CD4-positive, alpha-beta T cell treated with Interleukin-15 for 4 hours (primary cell): ENCODE measurements around the gene CALCB.
"Not testable (repeated sequence)": the region's sequence is repeated elsewhere in the genome, so short reads cannot be mapped to it uniquely, and the experiment has no call there.

Experiments used
- DNase-seq: peaks from one replicate; pipeline ENCODE4 v3.0.0-alpha.2; 2020; ENCODE audit warnings: low spot score

Gene CALCB, protein sequence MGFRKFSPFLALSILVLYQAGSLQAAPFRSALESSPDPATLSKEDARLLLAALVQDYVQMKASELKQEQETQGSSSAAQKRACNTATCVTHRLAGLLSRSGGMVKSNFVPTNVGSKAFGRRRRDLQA

DNA sequence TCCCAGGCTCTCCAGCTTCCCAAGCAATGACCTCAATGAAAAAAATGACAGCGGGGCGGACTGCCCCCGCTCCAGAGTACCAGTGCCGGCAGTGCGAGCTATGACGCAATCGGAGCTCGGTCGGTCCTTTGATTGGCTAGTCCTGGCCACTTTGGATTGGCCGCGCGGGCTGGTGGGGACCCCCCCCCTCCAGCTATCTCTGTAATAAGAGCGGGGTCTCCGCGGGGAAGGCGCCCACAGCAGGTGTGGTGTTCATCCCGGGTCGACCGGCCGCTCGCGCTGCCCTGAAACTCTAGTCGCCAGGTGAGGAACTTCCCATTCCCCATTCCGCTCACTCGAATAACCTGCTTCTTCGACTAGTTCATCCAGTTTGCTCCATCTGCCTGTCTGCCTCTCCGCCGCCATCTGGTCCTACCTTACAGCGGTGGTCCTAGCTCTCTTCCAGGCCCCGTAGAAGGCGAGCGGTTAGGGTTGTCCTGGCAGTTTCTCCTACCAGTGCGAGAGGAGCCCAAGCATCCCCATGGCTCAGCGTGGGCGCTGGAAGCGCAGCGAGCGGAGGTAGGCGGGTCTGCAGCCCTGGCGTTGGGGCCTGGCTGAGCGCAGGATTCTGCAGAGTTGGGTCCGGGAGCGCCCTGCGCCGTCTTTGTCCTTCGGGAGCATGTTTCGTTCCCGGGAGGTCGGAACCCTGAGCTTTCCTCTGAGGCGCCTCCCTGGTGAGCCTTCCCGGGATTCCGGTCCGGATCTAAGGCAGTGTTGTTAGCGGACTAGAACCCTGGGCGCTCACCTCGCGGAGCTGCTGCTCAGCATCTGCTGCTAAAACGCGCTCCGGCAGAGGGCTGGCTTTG lies at the start of gene CALCB:
TSS of gene CALCB (plus strand) at position 233 of the 845 bp plus-strand sequence. CDS start 1,126 bp downstream, outside the sequence.
- DNase-seq = no peak

DNA sequence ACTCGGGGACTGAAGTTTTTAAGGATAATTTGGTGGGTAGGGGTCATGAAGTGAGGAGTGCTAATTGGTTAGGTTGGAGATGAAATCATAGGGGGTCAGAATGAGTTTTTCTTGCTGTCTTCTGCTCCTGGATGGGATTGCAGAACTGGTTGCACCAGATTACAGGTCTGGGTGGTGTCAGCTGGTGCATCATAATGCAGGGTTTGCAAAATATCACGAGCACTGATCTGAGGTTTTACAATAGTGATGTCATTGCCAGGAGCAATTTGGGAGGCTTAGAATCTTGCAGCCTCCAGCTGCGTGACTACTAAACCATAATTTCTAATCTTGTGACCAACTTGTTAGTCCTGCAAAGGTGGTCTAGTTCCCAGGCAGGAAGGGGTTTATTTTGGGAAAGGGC lies 46.4 kb upstream of the CALCB start:
- DNase-seq = no peak

DNA sequence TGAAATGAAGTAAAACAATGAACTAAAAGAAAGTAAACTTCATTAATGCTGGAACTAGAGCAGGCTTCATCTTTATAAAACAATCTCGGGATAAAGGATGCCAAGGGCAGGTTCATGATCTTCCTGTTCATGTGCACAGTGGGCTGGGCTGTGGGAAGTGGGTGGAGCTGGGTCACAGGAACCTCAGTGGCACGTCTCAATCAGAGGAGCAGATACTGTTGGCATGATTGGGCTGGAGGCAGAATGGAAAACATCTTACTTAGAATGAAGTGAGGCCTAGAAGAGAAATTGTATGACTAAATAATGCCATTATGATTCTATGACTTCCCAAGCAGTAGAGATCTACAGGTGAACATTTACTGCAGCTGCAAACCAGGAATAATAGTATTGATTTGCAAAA lies 45.4 kb upstream of the CALCB start:
- DNase-seq = no peak

DNA sequence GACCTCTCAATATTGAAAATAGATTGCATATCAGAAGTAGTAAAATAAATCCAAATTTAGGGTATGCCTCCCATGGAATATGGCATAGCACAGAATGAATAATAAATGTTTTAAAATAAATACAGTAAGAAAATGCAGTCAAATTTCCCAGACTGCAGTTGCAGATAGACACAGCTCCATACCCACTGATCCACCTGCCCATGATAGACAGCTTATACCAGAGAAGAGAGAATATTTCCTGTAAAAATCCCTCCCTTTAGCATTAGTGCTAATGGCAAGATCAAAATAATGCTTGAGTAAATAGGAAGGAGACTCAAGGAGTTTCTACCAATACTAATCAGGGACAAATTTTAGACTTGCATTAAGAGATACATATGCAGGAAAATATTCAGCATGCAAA lies 45.0 kb upstream of the CALCB start:
- no peak for DNase-seq

DNA sequence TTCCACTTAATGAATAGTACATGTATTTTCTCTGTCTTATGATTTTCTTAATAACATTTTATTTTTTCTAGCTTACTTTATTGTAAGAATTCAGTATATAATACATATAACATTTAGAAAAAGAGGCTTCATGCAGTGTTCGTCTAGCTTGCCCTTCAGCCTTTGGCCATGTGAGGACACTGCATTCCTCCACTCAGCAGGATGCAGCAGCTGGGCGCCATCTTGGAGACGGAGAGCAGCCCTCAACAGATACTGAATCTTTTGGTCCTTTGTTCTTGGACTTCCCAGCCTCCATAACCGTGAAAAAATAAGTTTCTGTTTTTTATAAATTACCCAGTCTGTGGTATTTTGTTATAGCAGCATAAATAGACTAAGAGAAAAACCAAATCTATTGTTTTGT lies 41.4 kb upstream of the CALCB start:
- not testable (repeated sequence) for DNase-seq

DNA sequence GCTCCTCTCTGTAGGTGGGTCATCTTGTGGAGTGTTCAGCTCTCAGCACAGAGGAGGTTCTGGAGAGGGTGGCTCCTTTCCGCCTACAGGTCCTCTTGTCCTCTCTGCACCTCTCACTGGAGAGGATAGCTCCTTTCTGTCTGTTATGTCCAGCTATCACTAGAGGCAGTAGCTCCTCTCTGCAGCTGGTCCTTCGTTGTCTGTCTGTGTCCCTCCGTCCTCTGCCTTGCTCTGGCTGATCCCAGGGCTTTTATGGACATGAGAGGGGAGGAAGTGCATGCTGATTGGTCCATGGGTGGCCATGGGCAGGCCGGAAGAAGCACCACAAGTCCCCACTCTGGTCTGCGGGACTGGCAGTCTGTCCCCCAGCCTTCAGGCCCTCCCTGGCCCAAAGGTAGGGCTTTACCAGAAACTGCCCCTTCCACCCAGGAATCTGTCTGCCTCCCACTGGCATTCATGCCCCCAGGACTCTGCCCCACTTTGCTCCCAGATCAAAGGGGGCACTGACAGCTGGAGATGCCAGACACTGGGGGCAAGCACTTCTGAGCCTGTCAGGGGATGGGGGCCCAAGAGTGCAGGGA lies 38.6 kb upstream of the CALCB start:
- no peak for DNase-seq

DNA sequence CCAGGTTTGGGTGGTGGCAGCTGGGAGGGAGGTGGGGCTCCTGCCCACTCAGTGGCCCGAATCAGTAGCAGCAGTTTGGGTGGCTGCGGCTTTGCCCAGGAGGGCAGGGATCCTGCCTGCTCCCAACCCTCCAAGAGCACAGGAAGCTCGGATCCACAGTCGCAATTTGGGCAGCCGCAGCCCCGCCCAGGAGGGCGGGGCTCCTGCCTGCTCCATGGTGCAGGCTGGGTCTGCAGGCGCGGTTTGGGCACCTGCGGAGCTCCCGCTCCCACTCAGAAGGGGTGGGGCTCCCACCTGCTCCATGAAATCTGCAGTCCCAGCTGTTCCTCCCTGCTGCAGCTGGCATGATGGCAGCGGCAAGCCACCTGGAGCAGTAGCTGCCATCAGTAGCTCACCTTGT lies 38.1 kb upstream of the CALCB start:
- DNase-seq = no peak

DNA sequence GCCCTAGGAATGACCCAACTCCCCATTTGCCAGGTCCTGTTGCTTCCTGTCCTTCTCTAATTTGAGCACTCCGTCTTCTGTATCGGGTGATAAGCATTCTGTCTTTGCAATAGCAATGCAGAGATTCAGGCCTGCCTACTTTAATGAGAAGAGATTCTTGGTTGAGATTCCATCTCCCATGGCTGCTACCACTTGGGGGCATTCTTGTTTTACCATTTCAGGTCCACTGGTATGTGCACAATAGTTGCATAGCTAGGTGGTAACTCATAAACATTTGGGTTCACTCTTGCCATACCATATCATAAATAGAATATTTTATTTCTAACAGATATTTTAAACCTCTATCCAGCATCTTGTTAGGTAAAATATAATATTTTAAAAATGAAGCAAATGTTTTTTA lies 34.4 kb upstream of the CALCB start:
- DNase-seq = no peak

DNA sequence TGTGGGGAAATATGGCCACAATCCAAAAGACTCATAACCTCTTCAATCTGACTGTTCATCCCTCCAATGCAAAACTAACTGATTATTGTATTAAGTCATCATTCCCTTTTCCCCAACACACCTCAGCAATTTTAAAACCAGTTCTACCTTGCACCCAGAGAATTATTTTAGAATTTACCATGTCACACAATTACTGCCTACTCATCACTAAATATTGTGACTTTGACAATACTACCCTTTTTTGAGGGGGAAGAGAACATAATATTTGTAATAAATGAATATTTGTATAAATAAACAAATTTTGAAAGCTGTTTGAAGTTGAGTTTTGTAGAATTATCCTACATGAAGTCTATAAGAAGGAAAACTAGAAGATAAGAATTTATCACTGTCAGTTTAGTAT lies 28.2 kb upstream of the CALCB start:
- no peak for DNase-seq

DNA sequence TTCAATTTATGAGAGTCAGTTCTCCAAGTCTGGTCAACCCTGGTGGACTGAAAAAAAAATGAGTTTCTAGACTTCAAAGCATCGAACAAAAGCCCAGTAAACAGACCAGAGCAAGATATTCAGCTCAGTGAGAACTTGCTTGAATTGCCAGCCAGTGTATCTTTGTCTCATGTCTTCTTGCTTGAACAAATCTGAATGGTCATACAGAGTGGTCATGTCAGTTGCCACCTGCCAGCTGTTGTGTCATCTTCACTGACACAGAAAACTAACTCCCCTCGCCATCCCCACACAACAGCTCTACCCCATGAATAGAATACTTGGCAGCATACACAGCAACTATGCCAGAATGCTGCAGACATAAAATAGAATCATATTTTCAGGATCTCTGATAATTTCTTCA lies 27.5 kb upstream of the CALCB start:
- DNase-seq = no peak

DNA sequence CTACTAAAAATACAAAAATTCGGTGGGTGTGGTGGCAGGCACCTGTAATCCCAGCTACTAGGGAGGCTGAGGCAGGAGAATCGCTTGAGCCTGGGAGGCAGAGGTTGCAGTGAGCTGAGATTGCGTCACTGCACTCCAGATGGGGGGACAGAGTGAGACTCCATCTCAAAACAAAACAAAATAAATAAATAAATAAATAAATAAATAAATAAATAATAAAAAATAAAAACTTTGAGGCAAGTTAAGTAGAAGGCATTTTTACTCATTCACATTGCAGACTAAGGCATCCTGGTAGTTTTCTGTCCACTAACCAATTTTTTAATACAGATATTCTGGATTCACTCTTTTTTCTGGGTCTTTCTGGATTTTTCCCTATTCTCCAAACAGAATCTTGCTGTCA lies 26.7 kb upstream of the CALCB start:
- DNase-seq = not testable (repeated sequence)

DNA sequence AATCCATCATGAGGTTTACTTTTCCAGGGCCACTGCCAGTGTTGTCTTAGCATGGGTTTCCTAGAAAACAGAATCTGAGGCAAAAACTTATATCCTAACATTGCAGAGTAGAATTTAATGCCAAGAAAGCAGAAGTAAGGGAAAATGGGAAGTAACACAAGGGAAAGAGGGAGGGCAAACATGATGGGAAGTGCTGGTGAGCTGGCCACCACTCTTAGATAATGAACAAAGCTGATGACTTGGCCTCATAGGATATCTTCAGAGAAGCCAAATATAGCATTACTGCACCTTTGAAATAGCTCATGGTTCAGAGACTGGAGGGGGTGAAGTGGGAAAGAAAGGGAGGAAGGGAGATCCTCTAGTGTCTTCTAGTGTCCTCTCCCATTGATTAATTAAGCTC lies 24.8 kb upstream of the CALCB start:
- DNase-seq = no peak

DNA sequence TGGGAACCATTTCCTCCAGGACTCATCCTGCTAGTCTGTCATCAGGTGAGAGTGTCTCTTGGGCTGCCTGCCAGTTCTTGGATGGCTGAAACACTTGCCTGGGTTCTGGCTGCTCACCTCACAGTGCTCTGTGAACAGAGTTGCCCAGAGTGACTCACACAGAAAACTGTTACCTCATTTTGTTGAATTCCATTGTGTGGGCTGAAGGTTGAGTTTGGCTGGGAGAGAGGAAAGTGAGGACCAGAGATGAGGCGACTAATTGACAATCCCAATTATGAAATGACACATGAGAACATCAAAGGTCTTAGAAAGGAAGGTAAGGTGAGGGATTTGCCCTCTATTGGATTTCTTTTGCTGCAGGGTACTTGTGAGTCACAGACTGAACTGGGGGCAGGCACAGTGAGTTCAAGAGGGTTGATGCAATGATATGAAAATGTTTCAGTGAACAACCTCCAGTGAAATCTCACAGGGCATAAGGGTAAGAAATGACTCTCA lies 20.2 kb upstream of the CALCB start:
- no peak for DNase-seq

DNA sequence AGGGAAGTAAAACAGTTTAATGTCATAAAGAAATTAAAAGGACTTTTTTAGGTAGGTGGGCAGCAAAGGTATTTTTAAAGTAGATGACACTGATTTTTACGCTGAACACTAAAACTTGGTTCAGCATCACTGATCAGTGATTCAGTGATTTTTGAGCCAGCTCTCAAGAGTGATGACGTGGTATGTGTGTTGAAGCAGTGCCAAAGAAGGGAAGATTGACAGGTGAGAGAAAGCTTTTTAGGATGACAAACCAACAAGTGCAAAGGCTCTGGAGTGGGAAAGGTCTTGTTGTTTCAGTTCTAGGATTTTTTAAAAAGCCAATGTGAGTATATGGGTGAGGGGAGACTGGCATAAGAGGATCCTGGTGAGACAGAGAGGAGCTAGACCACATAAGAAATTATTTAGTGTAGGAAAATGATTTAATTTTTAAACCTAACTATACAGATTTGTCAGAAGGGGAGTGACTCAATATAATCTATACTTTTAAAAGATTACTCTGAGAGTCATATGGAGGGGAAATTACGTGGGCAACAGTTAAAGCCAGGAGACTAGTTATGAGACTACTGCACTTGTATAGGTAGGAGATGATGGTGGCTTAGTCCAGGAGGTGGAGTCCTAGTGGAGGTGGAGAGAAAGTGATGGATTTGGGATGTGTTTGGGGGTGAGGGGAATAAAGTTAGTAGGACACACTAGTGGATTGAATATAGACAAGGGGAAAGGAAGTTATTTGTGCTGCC lies 17.6 kb upstream of the CALCB start:
- DNase-seq = no peak

DNA sequence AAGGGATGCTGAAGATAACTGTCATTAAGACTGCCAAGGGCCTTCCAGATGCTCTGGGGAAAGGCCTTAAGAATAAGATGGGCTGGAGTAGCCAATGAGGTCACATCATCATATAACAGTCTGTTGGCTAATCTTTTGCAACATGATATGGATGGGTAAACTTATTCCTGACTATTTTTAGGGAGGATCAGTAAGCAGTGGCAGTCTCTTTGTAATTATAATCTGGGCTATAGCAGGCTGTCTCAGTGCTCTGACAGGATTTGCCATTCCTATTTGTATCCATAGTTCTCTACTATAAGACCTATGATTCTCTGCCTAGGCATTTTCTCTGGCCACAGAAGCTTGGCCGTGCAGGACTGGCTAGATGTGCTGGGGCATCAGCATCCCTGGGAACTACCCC lies 16.1 kb upstream of the CALCB start:
- DNase-seq = no peak

DNA sequence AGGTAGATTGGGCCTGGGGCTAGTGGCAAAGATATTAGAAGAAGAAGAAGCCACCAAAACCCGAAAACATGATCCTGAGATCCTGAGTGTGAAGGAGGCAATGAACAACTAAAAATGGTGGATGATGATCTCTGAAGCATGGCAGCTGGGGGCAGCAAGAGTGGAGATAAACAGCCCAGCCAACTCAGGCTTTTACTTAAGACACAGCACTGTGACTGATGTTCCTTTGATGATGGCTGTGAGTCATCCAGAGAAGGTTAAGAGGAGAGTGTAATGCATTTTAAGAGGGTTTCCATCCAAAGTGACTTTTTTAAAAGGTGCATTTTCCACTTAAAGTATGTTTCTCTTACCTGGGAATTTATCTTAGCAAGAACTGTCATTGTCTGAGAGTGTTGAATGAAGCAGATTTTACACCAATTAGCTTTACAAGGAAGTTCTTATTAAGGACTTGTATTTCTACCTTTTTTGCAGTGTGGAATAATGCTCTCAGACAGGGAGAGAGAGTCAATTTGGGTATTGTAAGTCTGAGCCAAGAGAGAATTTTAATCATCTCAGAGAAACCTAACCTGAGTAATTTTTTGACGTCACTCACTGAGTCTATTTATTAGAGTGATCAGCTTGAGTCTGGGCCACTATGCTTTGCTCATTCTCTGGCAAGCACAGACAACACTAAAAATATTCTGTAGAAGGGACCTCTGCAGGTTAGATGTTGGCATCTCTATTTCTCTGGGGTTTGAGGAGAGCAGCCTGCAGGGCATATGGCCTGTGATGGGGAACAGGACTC lies 14.1 kb upstream of the CALCB start:
- no peak for DNase-seq

DNA sequence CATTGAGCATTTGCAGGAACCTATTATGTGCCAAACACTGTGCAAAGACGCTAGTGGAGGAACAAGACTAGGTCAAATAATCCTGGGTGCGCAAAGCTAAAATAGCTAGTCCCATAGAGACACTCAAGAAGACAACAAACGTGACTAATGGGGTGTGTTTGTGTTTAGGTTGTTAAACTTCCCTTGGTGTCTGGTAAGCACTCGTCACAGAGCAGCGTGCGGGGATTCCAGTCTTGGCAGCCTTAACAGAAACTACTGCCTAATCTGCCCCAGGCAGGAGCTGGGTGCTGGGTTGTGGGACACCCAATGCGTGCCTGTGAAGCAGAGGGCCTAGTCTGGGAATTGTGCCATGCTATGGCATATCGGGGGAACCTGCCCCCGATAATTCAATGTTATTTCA lies 10.8 kb upstream of the CALCB start:
- no peak for DNase-seq

DNA sequence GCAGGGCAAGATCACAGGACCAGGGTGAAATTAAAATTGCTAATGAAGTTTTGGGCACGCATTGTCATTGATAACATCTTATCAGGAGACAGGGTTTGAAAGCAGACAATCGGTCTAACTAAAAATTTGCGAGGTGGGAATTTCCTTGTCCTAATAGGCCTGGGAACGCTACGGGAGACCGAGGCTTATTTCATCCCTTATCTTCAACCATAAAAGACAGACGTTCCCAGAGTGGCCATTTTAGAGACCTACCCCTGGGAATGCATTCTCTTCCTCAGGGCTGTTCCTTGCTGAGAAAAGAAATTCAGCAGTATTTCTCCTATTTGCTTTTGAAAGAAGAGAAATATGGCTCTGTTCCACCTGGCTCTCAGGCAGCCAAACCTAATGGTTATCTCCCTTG lies 3.6 kb upstream of the CALCB start:
- not testable (repeated sequence) for DNase-seq

DNA sequence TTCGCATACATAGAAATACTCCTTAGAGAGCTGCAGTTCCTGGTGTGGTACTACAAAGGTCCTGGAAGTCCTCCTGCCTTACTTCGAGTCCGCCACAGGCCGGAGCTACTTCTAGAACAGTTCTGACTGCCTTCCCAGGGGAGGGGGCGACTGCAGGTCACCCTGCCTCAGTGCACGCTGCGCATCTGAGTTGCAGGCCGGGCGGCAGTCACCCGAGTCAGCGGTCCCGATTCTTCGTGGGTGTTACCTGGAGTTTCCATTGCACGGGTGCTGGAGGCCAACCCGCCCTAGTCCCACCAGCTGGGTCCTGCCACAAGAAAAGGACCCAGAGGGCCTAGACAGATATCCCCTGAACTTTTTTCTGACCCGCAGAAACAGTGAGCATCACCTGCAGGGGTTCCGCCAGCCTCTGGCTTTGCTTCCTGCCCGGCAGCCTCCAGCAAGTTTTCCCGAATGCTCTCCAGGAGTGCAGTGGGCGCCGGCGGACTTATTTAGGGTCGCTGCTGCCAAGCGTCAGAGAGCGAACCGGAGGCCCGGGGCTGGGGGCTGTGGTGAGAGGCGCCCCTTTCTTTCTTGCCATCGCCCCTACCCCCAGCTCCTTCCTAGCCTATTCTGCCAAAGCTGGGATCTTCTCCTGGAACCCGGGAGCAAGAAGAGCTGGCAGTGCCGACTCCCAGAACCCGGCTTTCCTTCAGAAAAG lies 1.7 kb upstream of the CALCB start:
- DNase-seq = no peak

DNA sequence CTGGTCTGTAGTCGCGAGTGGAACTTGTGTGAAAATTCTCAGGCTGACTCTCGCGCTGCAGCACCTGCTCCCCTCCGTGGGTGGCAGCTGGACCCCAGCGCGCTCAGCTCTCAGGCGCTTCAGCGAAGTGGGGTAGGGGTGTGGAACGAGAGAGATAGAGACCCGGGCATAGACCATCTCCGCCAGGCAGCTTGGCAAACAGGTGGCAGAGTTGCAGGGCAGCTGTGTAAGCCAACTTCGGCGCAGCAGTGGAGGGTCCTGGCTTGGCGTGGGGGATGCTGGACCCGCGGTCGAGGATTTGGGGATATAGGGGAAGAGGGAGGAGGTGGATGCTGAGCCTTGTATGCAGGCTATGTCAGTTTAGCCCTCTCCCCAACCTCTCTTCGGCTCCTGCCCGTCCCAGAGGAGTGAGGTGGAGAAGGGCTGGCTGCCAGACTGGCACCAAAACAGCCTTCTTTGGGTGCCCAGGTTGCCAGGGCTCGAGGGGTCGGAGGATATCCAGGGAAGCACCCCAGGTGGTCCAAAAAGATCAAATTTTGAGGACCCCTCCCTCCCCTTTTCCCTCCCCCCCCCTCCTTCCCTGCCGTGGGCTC lies 746 bp upstream of the CALCB start:
- DNase-seq = no peak
